ENCODE results near the gene FANCI.
"Not testable (repeated sequence)": the region's sequence is repeated elsewhere in the genome, so short reads cannot be mapped to it uniquely, and the experiment has no call there.

Gene FANCI

DNA sequence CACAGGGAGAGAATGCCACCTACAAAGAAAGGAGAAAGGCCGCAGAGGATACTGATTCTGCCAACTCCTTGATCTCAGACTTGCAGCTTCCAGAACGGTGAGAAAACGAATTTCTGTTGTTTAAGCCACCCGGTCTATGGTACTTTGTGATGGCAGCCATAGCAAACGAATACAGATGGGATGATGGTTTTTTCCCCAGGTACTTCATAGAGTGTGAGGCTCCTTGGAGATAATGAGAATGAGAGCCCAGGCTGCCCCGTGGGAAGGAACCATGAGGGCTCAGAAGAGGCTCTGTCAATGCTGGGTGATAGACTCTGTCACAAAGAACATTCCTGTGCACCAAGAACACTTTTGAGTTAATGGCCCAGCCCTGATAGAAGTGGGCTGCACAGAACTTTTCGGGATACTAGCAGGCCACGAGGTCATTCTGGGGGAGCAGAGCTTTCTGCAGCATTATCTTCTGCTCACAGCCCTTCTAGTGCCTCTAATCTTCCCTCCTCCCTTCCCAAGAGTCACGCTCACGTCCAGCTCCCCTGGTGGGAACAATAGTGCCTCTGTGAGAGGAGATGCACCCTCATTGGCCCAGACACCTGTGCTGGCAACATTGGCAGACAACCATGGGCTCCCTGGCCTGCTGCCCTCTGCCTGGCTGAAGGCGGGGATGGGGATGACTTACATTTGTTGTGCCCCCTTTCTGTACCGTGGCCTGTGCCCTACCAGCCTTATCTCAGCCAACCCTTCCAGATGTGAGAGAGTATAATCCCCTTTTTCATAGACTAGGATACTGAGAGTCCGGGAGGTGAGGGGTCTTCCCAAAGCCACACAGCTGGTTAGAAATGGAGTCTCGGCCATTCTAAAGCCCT is 17.2 kb upstream of the FANCI start:
- no peak for DNase-seq

DNA sequence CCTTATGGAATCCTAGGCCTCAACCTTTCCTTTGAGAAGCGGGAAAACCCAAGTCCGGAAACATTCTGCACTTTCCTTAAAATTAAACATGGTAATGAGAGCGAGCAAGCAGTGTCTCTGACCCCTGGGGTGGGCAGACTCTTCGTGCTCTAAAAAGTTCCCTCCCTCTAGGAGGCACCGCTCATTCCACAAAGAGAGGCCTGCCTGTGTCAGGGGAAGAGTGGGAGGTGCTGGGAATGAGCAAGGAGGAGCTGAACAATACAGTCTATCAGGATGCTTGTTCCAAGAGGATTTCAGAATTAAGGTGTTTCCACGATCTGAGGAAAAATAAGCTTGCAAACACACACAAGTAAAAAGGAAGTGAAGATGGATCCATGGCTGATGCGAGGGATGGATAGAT is 16.4 kb upstream of the FANCI start:
- DNase-seq = no peak

DNA sequence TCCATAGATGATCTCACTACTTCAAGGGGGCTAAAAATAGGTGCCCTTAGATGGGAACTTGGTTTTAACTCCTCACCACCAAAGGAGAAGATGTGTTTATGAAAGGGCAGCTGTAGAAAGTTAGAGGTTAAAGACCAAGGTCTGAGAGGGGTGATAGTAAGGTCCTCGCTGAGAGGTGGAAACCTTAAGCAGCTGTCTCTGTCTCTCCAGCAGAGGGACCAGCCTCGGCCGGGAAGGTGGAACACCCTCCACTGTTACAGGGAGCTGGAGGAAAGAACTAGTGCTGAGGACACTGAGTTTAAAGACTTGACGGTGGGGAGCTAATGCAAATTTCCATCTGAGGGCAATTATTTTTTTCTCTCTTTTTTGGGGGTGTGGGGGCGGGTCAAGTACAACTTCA is 13.5 kb upstream of the FANCI start:
- DNase-seq = no peak

DNA sequence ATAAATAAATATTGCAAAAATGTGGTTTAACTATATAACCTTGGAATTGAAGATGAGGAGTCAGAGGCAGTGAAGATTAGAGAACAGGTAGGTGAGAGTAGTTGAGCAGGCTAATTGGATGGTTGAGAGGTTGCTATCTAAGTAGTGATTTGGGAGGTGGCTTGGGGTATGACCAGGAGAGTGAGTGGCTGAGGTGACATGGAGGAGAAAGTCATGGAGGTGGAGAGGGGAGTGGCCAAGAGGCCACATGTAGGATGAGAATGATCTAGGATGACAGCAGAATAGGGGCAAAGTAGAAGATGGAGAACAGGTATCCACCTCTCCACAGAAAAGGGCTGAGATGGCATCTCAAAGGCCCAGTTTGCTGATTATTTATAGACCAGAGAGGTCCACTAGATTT is 11.9 kb upstream of the FANCI start:
- no peak for DNase-seq

DNA sequence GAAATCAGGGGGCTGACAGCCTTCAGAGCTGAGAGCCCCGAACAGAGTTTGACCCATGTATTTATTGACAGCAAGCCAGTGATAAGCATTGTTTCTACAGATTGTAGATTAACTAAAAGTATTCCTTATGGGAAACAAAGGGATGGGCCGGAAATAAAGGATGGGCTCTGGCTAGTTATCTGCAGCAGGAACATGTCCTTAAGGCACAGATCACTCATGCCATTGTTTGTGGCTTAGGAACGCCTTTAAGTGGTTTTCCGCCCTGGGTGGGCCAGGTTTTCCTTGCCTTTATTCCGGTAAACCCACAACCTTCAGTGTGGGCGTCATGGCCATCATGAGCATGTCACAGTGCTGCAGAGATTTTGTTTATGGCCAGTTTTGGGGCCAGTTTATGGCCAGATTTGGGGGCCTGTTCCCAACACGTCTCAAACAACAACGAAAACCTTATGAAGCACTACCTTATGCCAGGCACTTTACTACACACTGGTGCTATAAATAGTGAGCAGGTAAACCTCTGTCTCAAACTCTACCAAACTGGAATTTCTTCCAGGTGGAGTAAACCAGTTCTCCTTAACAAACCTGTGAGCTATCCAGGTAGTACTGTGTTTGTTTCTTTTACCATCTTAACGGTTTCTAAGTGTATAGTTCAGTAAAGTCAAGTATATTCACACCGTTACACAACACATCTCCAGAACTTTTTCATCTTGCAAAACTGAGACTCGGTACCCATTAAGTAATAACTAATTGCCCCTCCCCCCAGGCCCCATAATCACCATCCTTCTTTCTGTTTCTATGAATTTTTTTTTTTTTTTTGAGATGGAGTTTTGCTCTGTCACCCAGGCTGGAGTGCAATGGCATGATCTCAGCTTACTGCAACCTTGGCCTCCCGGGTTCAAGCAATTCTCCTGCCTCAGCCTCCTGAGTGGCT is 3.6 kb upstream of the FANCI start:
- not testable (repeated sequence) for DNase-seq

DNA sequence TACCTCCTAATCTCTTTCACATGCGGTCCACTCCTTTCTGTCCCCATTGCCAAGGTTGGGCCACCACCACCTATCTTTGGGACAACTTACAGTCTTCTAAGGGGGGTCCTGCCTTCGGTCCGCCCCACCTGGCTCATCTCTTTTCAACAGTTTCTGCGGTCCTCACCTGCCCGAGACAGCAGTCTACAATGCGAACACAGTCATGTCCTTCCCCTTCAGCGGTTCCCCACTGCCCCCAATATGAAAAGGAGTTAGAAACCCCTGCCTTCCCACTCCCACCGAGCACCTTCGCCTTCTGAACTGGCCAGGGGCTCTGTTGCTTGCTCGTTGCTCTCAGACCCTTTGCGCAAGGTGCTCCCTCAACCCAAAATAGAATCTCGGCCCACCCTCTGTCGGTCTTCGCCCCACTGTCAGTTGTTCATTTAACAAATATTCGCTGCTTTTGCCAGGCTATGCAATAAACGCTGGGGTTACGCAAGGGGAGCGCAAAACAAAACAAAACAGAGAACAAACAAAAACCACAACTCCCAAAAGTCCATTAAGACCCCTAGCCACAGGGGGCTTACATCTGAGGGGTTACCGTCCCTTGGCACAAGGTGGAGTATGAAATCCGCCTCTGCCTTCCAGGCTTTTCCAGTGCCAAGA is 611 bp upstream of the FANCI start:
- no peak for DNase-seq

DNA sequence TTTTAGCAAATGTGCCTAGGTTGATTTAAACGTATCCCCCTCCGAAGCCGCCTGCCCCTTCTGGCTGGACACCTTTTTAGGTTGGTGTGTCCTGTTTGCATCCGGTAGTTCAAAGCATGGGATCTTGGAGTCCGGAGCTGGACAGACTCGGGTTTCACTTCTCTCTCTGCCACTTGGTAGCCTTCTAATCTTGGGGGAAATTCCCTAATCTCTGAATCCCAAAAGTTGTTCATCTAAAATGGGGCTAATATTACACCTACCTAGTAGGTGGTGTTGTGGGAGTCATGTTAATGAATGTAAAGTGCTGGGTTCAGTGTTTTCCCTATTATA is 760 bp downstream of the FANCI start:
- DNase-seq = no peak

DNA sequence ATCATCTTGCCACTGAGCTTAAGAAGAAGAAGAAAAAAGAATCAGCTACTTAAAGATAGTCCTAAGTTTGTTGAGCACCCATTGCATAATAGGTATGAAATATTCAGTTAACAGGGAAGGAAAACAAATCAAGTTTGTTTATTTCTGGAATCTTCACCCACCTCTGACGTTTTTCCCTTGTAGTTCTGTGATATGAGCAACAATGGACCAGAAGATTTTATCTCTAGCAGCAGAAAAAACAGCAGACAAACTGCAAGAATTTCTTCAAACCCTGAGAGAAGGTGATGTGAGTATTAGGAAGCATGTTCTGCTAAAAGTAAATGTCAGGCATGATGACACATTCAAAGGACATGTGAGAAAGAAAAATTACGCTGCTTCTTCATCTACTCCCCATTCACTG is 3.7 kb downstream of the FANCI start:
- no peak for DNase-seq

DNA sequence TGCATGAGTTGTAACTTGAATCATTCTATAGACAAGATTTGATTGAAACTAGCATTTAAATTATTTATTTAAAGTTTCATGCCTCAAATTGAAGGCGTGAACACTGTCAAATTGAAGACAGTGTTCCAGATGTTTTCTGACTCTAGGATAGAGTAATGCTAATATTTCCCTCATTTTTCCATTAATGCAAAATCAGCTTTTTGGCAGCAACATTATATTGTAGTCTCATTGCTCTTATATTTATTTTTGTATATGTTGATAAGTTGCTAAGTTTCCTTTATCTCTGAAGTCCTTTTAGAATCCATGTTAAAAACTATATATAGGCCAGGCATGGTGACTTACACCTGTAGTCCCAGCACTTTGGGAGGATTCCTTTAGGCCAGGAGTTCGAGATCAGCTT is 4.8 kb downstream of the FANCI start:
- no peak for DNase-seq

DNA sequence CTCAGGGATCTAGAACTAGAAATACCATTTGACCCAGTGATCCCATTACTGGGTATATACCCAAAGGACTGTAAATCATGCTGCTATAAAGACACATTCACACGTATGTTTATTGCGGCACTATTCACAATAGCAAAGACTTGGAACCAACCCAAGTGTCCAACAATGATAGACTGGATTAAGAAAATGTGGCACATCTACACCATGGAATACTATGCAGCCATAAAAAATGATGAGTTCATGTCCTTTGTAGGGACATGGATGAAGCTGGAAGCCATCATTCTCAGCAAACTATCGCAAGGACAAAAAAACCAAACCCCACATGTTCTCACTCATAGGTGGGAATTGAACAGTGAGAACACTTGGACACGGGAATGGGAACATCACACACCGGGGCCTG is 6.4 kb downstream of the FANCI start:
- not testable (repeated sequence) for DNase-seq

DNA sequence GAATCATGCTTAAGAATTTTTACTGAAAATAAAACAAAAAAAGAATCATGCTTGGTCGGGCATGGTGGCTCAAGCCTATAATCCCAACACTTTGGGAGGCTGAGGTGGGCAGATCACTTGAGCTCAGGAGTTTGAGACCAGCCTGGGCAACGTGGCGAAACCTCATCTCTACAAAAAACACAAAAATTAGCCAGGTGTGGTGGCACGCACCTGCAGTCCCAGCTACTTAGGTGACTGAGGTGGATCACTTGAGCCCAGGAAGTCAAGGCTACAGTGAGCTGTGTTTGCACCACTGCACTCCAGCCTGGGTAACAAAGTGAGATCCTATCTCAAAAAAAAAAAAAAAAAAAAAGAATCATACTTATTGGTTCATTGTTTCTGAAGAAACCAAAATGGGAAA is 33.5 kb downstream of the FANCI start:
- DNase-seq = not testable (repeated sequence)

DNA sequence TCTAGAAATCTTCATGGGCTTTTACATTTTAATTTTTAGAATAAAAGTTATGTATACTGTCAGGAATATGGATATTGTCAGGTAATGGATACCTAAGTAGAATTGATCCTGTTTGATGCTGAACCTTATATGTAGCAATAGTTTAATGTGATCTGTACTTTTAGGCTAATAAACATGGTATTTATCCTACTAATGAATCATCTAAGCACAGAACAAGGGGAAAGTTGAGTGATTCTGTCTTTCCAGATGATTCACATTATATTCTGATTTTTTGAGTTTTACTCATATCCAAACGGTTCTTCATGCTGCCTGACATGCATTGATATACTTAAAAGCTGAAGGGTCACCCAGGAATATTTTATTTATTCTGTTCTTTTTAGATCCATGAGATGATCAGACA is 34.5 kb downstream of the FANCI start:
- DNase-seq = no peak

DNA sequence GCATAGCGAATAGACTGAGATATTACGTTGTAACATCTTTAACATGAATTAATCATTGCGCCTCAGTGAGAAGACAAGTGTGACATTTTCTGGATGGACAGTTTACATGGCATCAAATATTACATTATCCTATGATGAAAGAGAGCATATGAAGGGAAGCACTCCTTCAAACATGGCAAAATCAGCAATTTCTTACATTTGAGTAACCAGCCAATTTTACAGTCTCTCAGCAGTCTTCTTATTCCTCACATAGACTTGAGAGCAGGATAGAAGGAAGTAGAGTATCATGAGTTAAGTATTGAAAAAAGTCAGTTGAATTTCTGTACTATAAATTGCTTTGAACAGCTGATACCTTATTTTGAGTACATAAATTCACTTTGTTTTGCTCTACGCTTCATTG is 38.9 kb downstream of the FANCI start:
- no peak for DNase-seq

DNA sequence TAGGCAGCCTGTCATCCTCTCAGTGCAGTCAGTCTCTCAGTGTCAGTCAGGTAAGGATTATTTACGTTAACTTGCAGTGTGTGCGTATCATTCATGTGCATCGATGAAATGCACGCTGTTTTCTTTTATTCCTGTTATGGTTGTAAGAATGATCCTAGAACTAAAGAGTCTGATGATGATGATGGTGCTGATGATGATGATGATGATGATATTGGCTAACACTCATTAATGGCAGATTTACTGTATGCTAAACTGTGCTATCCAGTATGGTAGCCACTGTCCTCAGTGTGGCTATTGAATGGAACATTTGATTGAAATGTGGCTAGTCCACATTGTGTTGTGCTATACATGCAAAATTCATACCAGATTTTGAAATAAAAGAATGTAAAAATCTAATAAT is 39.4 kb downstream of the FANCI start:
- no peak for DNase-seq

DNA sequence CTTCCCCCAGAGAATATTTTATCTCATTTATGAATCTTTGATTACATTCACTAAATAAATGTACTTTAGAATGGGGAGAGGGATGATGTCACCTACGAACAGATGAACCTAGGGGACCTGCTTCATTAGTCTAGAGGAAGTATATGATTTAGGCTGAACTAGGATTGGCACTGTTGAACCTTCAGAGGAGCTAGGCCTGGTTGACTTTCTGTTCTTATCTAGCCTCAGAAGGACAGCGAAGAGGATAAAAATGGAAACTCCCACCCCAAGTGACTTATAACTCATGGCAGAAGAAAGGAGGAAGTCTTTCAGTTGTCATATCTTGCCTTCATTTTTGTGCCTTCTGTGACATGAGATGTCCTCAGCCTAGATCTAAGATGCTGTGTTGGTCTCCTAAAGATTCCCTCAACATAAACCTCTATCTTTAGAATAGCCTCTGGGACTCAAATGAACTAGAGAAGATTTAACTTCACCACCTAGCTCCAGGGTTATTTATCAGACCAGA is 48.2 kb downstream of the FANCI start:
- DNase-seq = no peak

DNA sequence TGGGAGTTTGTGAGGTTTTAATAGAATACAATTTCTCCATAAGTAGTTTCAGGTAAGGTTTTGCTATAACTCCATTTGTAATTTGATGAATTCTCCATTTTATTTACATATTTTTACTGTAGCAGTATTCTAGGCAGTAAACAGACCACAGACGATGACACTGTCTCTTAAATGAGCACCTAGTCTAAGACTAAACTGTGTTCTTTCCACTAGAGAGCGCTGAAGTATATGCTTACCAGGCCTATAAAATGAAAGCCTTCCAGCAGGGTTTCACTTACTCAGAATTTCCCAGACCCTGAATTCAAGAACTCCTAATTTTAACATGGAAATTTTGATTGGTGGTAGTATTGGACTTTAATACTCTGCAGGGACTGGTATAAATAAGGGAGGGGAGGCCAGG is 49.2 kb downstream of the FANCI start:
- no peak for DNase-seq

DNA sequence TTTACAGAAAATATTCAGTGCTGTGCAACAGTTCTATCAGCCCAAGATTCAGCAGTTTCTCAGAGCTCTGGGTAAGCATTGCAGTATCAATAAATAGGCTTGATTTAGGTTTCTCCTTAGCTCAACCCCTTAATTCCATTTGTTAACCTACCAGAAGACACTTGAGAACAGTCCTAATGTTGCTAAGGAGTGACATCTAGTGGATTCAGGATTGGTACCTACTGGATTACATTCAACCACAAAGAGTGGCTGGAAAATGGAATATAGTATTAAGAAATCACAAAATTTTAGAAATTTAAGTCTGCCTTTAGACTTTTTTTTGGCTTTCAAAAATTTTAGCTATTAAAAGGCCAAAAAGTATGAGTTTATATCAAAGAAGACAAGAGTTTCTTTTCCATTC is 56.1 kb downstream of the FANCI start:
- DNase-seq = no peak

DNA sequence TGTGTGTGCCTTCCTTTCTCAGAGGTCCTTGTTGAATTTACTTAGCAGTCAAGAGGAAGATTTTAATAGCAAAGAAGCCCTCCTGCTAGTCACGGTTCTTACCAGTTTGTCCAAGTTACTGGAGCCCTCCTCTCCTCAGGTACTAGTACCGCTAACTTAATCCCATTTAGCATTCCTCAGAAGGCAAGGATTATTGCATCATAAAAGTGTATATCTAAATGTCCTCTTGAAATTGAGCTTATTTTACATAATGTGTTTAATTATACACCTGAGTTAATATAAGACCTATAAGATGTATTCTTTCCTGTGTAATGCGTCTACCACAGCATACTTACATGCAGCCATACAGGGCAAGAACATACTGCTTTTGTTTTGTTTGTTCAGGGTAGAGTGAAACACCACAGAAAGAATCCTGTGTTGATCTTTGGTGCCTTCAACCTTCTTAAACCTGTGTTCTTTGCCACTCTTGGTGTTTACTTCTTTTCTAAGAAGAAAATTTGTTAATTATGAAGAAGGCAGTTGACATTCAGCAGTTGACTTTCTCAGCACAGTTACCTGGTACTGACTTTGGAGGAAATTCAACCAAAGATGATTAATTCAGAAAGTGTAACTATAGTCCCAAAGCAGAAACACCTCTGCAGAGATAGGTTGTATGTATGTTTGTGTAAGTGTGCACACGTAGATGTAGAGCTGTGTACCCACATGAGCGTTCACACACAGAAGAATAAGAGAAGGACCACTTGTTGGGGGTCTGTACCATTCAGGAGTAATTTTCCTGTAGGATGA is 57.7 kb downstream of the FANCI start:
- no peak for DNase-seq

DNA sequence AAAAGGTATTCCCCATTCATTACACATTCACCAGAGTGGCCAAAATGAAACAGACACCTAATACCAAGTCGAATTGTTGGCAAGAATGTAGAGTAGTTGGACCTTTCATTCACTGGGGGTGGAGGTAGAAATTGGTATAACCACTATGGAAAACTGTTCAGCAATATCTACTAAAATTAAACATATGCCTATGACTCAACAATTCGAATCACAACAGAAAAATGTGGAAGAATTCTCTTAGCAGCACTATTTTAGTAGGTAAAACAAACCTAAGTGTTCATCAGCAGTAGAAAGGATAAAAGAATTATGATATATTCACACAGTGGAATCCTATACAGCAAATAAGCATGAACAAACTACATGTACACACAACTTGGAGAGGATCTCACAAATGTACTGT is 60.2 kb downstream of the FANCI start:
- no peak for DNase-seq

DNA sequence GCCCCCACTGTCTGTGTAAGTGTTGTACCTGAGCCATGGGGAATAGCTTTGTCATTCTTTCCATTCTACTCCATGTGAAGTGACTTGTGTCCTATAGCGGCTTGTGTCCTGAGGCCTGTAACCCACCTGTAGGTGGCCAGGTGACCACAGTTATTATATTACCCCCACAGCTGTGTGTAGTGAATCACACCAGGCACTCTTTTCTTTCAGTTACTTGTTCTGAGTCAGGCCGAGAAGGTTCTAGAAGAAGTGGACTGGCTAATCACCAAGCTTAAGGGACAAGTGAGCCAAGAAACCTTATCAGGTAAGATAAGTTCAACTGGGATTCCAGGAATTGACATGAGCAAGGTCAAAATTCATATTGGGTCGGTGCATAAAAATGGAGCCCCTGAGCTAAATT is 61.6 kb downstream of the FANCI start:
- no peak for DNase-seq

DNA sequence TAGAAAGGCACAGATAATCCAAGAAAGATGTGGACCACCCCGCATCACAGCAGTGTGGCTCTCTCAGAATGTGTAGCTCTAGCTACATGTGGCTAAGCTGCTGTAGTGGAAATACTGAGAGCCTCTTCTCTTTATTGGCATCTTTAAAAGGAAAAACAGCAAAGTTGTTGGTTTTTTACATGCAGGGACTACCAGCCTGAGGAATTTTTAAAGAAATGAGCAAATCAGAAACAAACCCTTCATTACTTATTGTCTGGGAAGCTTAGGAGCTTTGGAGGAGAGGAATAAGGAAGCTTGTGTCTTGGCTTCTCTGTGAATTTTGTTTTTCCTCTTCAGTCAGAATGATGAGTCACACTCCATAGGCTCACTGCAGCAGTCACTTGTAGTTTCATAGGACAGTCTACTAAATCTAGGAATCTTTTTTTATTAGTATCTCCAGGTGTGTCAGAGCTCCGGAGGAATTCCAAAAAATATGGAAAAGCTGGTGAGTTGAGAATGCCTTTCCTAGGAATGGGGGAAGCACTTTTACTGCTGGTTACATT is 63.3 kb downstream of the FANCI start:
- DNase-seq = no peak

DNA sequence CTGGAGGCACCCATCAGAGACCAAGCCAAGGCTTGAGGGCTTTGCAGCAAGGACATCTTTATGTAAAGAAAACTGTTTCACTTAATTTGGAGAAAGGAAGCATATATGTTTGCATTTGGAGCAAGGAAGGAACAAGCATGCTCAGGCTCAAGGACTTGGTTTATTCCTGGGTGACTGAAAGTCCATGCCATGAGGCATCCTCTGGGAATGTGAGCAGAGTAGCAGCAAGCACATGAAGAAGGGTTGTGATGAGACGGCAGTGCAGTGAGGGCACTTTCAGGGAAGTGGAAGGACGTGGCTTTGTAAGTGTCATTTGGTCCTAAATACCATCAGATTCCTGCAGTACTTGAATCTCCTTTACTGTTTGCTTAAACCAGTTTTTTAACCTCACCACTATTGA is 64.0 kb downstream of the FANCI start:
- no peak for DNase-seq

Data from stimulated activated CD4-positive, alpha-beta T cell treated with anti-CD3 and anti-CD28 coated beads, Interleukin-12 subunit alpha, Interleukin-12 subunit beta, amount 100 ng/mL, for 4 hours (primary cell).